Measurements from ENCODE around the gene SEMA5A.

SEMA5A gene

DNA sequence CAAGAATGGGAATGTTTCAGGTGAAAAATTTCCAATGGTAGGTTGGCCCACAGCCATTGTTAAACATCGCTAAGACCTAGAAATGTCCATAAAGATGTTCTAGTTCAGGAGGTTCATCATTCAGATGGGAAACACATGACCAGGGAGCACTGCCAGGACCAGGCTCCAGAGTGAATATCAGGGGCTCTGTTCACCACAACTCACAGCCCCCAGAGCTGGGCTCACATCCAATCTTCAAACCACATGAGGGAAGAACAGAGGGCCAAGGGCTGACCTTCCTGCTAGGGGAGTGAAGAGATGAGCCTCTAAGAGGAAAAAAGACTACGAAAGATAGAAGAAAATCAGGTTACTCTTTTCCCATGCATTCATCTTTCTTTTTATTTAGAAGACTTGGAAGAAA lies 205.8 kb downstream of the SEMA5A start:
- no peaks in the 10 kb centered on the region for H3K27me3 ChIP-seq (replicated peaks; ENCODE audit: insufficient read depth, low read length)
- H3K79me2 ChIP-seq (ENCODE audit: low read length), result no peaks in the 10 kb centered on the region
- DNase-seq, result no peak
- no peaks in the 10 kb centered on the region for H3K9me2 ChIP-seq (replicated peaks; ENCODE audit: insufficient read depth, low read length)
- no peak overlapping the region for H3K9ac ChIP-seq (ENCODE audit: low read length)
- H3K4me1 ChIP-seq (ENCODE audit: low read length), result peaks cover 7% of the 10 kb centered on the region
- H3K9me3 ChIP-seq (replicated peaks; ENCODE audit: insufficient read depth, low read length), result no peaks in the 10 kb centered on the region
- no peak overlapping the region for H3K4me2 ChIP-seq (ENCODE audit: low read depth, low read length)
- H3F3A ChIP-seq (ENCODE audit: insufficient read depth, low read length), result no peaks in the 10 kb centered on the region
- no peaks in the 10 kb centered on the region for H4K20me1 ChIP-seq (ENCODE audit: insufficient read depth, low read length)
- no peaks in the 10 kb centered on the region for H3K36me3 ChIP-seq (replicated peaks; ENCODE audit: insufficient read depth, low read length)
- TF ChIP-seq EZH2 (optimal IDR thresholded peaks at IDR 0.05; ENCODE audit: low read depth, low read length) (no peak), EZH2phosphoT487 (IDR thresholded peaks at IDR 0.05; ENCODE audit: low read length) (no peak)
- TF ChIP-seq, protein P1, sequence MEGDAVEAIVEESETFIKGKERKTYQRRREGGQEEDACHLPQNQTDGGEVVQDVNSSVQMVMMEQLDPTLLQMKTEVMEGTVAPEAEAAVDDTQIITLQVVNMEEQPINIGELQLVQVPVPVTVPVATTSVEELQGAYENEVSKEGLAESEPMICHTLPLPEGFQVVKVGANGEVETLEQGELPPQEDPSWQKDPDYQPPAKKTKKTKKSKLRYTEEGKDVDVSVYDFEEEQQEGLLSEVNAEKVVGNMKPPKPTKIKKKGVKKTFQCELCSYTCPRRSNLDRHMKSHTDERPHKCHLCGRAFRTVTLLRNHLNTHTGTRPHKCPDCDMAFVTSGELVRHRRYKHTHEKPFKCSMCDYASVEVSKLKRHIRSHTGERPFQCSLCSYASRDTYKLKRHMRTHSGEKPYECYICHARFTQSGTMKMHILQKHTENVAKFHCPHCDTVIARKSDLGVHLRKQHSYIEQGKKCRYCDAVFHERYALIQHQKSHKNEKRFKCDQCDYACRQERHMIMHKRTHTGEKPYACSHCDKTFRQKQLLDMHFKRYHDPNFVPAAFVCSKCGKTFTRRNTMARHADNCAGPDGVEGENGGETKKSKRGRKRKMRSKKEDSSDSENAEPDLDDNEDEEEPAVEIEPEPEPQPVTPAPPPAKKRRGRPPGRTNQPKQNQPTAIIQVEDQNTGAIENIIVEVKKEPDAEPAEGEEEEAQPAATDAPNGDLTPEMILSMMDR (IDR thresholded peaks at IDR 0.05; ENCODE audit: low read length), result no peak
- no peak overlapping the region for H3K27ac ChIP-seq (ENCODE audit: low read length)
- no peak overlapping the region for H3K4me3 ChIP-seq (ENCODE audit: low read length)
- no peak overlapping the region for H2AFZ ChIP-seq (ENCODE audit: low read length)

GRCh38 chr5:9339206-9339818 lies 206.6 kb downstream of the SEMA5A start:
- H3K4me3 ChIP-seq (ENCODE audit: low read length), result no peak overlapping the region
- no peak overlapping the region for H3K9ac ChIP-seq (ENCODE audit: low read length)
- H3F3A ChIP-seq (ENCODE audit: insufficient read depth, low read length), result no peaks in the 10 kb centered on the region
- no peak overlapping the region for H3K4me2 ChIP-seq (ENCODE audit: low read depth, low read length)
- H3K36me3 ChIP-seq (replicated peaks; ENCODE audit: insufficient read depth, low read length), result no peaks in the 10 kb centered on the region
- H3K27ac ChIP-seq (ENCODE audit: low read length), result no peak overlapping the region
- no peaks in the 10 kb centered on the region for H3K27me3 ChIP-seq (replicated peaks; ENCODE audit: insufficient read depth, low read length)
- peak; percentile 29 for DNase-seq
- H3K9me2 ChIP-seq (replicated peaks; ENCODE audit: insufficient read depth, low read length), result no peaks in the 10 kb centered on the region
- no peaks in the 10 kb centered on the region for H4K20me1 ChIP-seq (ENCODE audit: insufficient read depth, low read length)
- H3K4me1 ChIP-seq (ENCODE audit: low read length), result peaks cover 8% of the 10 kb centered on the region
- no peak overlapping the region for H2AFZ ChIP-seq (ENCODE audit: low read length)
- H3K79me2 ChIP-seq (ENCODE audit: low read length), result no peaks in the 10 kb centered on the region
- TF ChIP-seq, protein P1 (IDR thresholded peaks at IDR 0.05; ENCODE audit: low read length), result peak; percentile 50
- TF ChIP-seq EZH2 (optimal IDR thresholded peaks at IDR 0.05; ENCODE audit: low read depth, low read length) (no peak), EZH2phosphoT487 (IDR thresholded peaks at IDR 0.05; ENCODE audit: low read length) (no peak)
- H3K9me3 ChIP-seq (replicated peaks; ENCODE audit: insufficient read depth, low read length), result no peaks in the 10 kb centered on the region

GRCh38 chr5:9338796-9339195 lies 207.1 kb downstream of the SEMA5A start:
- no peak for DNase-seq
- Histone ChIP-seq H3F3A (ENCODE audit: insufficient read depth, low read length) (no peaks in the 10 kb centered on the region), H3K4me3 (ENCODE audit: low read length) (no peak overlapping the region), H3K9me3 (replicated peaks; ENCODE audit: insufficient read depth, low read length) (no peaks in the 10 kb centered on the region), H3K27me3 (replicated peaks; ENCODE audit: insufficient read depth, low read length) (no peaks in the 10 kb centered on the region), H3K36me3 (replicated peaks; ENCODE audit: insufficient read depth, low read length) (no peaks in the 10 kb centered on the region), H3K4me2 (ENCODE audit: low read depth, low read length) (no peak overlapping the region), H3K27ac (ENCODE audit: low read length) (no peak overlapping the region), H4K20me1 (ENCODE audit: insufficient read depth, low read length) (no peaks in the 10 kb centered on the region), H3K79me2 (ENCODE audit: low read length) (no peaks in the 10 kb centered on the region), H3K4me1 (ENCODE audit: low read length) (peaks cover 12% of the 10 kb centered on the region), H3K9ac (ENCODE audit: low read length) (no peak overlapping the region), H2AFZ (ENCODE audit: low read length) (no peak overlapping the region), H3K9me2 (replicated peaks; ENCODE audit: insufficient read depth, low read length) (no peaks in the 10 kb centered on the region)
- TF ChIP-seq EZH2phosphoT487 (IDR thresholded peaks at IDR 0.05; ENCODE audit: low read length) (no peak), EZH2 (optimal IDR thresholded peaks at IDR 0.05; ENCODE audit: low read depth, low read length) (no peak)
- TF ChIP-seq, protein P1 (IDR thresholded peaks at IDR 0.05; ENCODE audit: low read length), result no peak

Data from MM.1S (cell line).